Activated effector memory CD4-positive, alpha-beta T cell treated with Interleukin-2 at 50 U/mL for 16 hours (primary cell): ENCODE data around the gene GTF2H4.

Source experiments
- DNase-seq: peaks from one replicate; pipeline ENCODE4 v3.0.0-alpha.2; 2020

GTF2H4 gene

DNA sequence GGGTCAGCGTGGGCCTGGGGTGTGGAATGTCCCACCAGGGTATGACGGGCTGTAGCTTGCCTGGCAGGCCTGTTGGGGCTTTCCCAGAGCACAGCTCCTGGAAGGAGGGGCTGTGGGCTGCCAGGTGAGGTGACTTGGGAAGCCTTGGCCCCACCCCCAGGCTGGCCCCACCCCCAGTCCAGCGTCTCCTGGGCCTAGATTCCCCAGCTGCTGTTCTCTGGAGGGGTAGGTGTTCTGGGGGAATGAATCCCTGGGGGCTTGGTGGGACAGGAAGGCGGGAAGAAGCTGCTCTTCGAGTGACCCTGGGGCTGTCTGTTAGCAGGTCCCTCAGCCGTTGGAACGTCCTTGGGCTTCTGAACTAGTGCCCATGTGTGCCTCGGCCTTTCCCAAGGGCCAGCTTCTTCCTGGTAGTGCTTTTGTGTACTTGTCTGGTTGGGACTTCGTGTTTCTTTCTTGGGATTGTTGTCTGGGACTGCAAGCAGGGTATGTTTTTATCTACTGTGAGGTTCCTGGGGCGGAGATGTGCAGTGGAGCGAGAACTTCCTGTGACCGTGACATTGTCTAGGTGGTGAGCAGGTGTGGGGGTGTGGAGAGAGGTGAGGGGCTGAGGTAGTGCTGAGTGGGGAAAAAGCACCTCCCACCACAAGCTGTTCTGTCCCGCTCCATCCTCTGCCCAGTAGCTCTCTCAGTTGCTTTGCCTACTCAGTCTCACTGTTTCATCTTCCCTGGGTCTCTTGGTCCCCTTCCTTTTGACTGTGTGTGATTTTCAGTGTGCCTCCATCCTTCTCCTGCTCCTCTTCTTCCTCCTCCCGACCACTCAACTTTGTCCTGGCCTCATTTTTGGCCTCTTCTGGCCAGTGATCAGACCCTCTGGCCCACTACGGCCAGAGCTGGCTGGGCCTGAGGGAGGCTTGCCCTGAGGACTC is 25.0 kb upstream of the GTF2H4 start:
- DNase-seq, result no peak

DNA sequence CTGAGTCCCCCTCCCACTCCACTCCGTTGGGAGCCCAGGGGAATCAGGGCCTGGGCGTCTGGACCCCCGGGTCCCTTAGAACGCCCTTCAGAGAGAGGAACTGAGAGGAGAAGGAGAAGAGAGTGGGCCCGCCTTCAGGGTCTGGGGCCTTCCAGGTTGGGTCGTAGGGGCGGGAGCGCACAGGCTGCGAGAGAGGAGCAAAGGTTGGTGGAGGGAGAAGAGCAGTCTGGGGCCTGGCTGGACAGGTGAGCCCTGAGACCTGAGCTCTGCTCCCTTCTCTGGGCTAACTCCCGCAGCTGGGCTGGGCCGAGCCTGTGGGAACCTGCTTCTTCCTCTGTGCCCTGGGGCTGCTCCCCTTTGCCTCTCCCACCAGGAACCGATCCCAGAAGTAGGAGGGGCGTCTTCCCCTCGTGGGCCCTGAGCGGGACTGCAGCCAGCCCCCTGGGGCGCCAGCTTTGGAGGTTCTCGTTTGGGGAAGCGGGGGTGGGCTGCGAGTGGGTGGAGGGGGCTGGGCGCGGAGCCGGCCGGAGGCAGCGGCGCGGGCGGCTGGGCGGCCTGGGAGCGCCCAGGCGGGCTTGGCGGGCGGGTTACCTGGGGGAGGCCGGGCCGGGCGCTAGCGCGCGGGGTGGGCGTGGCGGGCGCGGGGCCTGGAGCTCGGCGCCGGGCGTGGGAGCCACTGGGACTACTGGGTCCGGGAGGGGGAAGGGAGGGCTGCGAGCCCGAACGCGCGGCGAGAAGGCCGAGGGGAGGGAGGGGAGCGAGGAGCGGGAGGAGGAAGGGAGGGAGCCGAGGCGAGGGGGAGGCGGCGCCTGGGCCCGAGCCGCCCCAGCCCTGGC is 24.1 kb upstream of the GTF2H4 start, which contains the start of gene DDR1:
TSS of gene DDR1 (plus strand) at position 835 of the 836 bp plus-strand sequence. CDS start 4,211 bp downstream, outside the sequence.
- peak; percentile 38 for DNase-seq

- DNase-seq, result no peak
Measured at GRCh38 chr6:30884521-30885480, 23.2 kb upstream of the GTF2H4 start.

DNA sequence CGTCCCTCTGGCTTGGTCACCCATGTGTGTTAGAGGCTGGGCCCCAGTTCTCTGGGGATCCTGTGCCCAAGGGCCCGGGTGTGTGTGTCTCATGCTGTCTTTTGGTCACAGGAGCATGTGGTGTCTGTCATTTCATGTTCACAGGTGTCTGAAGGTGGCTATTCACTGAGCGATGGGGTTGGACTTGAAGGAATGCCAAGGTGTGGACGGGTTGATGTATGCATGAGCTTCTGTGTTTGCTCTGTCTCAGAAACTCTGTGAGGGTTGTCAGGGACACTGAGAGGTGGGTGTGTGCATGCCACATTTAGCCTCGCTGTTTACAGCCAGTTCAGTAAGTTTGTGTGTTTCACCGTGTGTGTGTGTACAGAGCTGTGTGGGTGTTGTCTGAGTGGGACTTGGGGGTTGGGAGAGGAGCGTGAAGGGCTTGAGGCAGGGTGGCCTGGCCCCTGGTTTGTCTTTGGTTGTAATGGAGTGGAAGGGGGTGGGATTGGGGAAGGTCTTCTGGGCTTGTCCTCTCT is 22.5 kb upstream of the GTF2H4 start:
- DNase-seq, result no peak

GRCh38 chr6:30885999-30886896 is 21.8 kb upstream of the GTF2H4 start:
- DNase-seq, result no peak

GRCh38 chr6:30886897-30887255 is 21.1 kb upstream of the GTF2H4 start:
- no peak for DNase-seq

GRCh38 chr6:30887901-30888815 is 19.8 kb upstream of the GTF2H4 start:
- DNase-seq, result no peak

GRCh38 chr6:30888816-30889495 is 19.1 kb upstream of the GTF2H4 start:
- no peak for DNase-seq

GRCh38 chr6:30889496-30889885 is 18.5 kb upstream of the GTF2H4 start:
- no peak for DNase-seq

GRCh38 chr6:30889921-30890645 is 17.9 kb upstream of the GTF2H4 start:
- no peak for DNase-seq

GRCh38 chr6:30890646-30891449 is 17.2 kb upstream of the GTF2H4 start:
- DNase-seq, result no peak

- no peak for DNase-seq
Measured at GRCh38 chr6:30891450-30891723, 16.6 kb upstream of the GTF2H4 start.

DNA sequence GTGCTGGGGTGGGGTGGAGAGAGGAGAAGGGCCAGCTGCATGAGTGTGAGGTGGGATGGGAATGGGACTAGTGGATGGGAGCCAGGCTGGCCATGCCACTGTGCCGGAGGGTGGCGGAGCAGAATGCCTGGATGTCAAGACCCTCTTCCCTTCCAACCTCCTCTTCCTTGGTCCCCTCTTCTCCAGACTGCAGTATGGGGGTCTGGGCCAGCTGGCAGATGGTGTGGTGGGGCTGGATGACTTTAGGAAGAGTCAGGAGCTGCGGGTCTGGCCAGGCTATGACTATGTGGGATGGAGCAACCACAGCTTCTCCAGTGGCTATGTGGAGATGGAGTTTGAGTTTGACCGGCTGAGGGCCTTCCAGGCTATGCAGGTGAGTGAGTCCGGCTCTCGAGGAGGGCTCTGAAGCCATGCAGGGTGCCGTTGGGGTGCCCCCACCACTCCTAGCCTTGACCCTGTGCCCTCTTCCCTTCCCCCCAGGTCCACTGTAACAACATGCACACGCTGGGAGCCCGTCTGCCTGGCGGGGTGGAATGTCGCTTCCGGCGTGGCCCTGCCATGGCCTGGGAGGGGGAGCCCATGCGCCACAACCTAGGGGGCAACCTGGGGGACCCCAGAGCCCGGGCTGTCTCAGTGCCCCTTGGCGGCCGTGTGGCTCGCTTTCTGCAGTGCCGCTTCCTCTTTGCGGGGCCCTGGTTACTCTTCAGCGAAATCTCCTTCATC is 16.0 kb upstream of the GTF2H4 start:
- no peak for DNase-seq

- no peak for DNase-seq
Measured at GRCh38 chr6:30893001-30893591, 14.9 kb upstream of the GTF2H4 start.

DNA sequence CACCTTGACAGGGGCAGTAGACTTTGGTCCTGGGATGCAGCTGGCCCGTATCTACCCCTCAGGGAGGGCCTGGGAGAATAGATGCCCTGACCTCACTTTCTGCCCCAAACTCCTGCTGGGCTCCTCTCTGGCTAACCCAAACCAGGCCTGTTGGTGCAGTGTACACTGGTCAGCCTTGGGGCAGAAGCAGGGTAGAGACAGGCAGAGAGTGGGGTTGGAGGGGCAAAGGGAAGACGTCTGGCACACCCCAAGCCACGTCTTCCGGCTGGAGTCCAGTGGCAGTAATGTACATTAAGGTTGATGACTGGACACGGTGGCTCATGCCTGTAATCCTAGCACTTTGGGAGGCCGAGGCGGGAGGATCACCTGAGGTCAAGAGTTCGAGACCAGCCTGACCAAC is 14.3 kb upstream of the GTF2H4 start:
- DNase-seq, result no peak

GRCh38 chr6:30894381-30894780 is 13.6 kb upstream of the GTF2H4 start:
- no peak for DNase-seq

- DNase-seq, result no peak
Measured at GRCh38 chr6:30894935-30895334, 13.1 kb upstream of the GTF2H4 start.
